ENCODE measurements around the gene ARHGAP24.

Gene ARHGAP24

DNA sequence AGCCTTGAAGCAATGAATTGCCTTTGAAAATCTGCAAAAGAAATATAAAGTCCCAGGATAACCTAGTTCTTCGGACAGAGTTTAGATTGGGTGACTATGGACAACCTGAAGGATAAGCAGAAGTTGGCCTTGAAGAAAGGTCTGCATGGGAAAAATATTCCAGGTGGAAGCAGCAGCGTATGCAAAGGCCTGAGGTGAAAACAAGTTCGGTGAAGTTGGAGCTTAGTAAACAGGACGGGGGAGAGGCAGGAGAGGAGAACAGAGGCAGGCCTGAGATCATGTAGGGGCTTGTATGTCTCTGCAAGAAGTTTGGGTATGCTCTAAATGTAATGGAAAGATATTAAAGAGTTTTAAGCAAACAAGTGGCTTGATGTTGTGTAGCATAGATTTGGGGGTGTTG is 176.0 kb downstream of the ARHGAP24 start:
- Histone ChIP-seq H4K20me1 (ENCODE audit: insufficient read depth, low read length) (no peaks in the 10 kb centered on the region), H3F3A (ENCODE audit: insufficient read depth, low read length) (no peaks in the 10 kb centered on the region), H3K27me3 (replicated peaks; ENCODE audit: insufficient read depth, low read length) (peaks cover 9% of the 10 kb centered on the region; the same call in 1 of the 2 replicates), H3K9me3 (replicated peaks; ENCODE audit: insufficient read depth, low read length) (no peaks in the 10 kb centered on the region), H3K4me1 (ENCODE audit: low read length) (no peaks in the 10 kb centered on the region), H3K9ac (ENCODE audit: low read length) (no peak overlapping the region), H3K36me3 (replicated peaks; ENCODE audit: insufficient read depth, low read length) (no peaks in the 10 kb centered on the region), H3K4me2 (ENCODE audit: low read depth, low read length) (no peak overlapping the region), H3K79me2 (ENCODE audit: low read length) (no peaks in the 10 kb centered on the region), H2AFZ (ENCODE audit: low read length) (no peak overlapping the region), H3K4me3 (ENCODE audit: low read length) (no peak overlapping the region), H3K9me2 (replicated peaks; ENCODE audit: insufficient read depth, low read length) (no peaks in the 10 kb centered on the region), H3K27ac (ENCODE audit: low read length) (no peak overlapping the region)
- DNase-seq = no peak
- TF ChIP-seq EZH2phosphoT487 (IDR thresholded peaks at IDR 0.05; ENCODE audit: low read length) (no peak), EZH2 (optimal IDR thresholded peaks at IDR 0.05; ENCODE audit: low read depth, low read length) (no peak)
- TF ChIP-seq, protein P1, sequence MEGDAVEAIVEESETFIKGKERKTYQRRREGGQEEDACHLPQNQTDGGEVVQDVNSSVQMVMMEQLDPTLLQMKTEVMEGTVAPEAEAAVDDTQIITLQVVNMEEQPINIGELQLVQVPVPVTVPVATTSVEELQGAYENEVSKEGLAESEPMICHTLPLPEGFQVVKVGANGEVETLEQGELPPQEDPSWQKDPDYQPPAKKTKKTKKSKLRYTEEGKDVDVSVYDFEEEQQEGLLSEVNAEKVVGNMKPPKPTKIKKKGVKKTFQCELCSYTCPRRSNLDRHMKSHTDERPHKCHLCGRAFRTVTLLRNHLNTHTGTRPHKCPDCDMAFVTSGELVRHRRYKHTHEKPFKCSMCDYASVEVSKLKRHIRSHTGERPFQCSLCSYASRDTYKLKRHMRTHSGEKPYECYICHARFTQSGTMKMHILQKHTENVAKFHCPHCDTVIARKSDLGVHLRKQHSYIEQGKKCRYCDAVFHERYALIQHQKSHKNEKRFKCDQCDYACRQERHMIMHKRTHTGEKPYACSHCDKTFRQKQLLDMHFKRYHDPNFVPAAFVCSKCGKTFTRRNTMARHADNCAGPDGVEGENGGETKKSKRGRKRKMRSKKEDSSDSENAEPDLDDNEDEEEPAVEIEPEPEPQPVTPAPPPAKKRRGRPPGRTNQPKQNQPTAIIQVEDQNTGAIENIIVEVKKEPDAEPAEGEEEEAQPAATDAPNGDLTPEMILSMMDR (IDR thresholded peaks at IDR 0.05; ENCODE audit: low read length) = no peak

DNA sequence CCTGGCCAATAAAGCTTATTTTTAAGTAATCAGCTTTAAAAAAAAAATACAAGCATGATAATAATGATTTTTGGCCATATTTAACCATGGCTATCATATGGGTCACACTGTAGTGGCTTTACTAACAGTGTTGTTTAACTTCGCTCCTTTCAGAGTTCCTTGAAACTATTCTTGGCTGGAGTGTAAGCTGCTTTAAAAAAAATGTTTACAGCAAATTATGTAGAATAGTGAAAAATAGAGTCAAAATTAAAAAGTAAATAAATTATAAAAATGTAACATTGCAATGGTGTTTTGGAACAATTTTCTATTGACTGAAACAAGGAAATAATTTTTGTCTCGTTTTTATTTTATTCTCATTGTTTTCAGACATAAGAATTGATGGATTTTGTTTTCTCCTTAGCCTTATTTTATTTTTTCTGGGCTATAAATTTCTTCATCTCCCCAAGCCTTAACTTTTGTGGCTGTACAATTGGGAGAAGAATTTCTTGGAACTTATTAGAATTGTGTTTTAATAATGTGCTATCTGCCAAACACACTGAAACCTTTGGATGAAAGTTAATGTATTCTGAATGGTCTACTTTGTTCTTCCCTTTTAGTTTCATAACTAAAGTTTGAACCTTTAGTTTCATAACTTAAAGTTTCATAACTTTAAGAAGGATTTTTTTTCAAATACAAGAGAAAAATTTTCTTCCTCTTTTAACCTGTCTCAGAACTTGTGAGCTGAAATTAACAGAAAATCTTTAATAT is 182.0 kb downstream of the ARHGAP24 start:
- Histone ChIP-seq H3F3A (ENCODE audit: insufficient read depth, low read length) (peaks cover 10% of the 10 kb centered on the region; the same call in 1 of the 2 replicates), H2AFZ (ENCODE audit: low read length) (no peak overlapping the region), H4K20me1 (ENCODE audit: insufficient read depth, low read length) (peaks cover 7% of the 10 kb centered on the region; the same call in 1 of the 2 replicates), H3K4me1 (ENCODE audit: low read length) (peaks cover 10% of the 10 kb centered on the region), H3K9me3 (replicated peaks; ENCODE audit: insufficient read depth, low read length) (no peaks in the 10 kb centered on the region), H3K27ac (ENCODE audit: low read length) (no peak overlapping the region), H3K79me2 (ENCODE audit: low read length) (no peaks in the 10 kb centered on the region), H3K9ac (ENCODE audit: low read length) (no peak overlapping the region), H3K36me3 (replicated peaks; ENCODE audit: insufficient read depth, low read length) (no peaks in the 10 kb centered on the region), H3K27me3 (replicated peaks; ENCODE audit: insufficient read depth, low read length) (peaks cover 47% of the 10 kb centered on the region), H3K4me2 (ENCODE audit: low read depth, low read length) (no peak overlapping the region), H3K4me3 (ENCODE audit: low read length) (no peak overlapping the region), H3K9me2 (replicated peaks; ENCODE audit: insufficient read depth, low read length) (no peaks in the 10 kb centered on the region)
- DNase-seq = peak; percentile 13
- no peak for TF ChIP-seq EZH2phosphoT487 (IDR thresholded peaks at IDR 0.05; ENCODE audit: low read length)
- TF ChIP-seq, protein P1 (IDR thresholded peaks at IDR 0.05; ENCODE audit: low read length) = no peak
- no peak for TF ChIP-seq EZH2 (optimal IDR thresholded peaks at IDR 0.05; ENCODE audit: low read depth, low read length)

DNA sequence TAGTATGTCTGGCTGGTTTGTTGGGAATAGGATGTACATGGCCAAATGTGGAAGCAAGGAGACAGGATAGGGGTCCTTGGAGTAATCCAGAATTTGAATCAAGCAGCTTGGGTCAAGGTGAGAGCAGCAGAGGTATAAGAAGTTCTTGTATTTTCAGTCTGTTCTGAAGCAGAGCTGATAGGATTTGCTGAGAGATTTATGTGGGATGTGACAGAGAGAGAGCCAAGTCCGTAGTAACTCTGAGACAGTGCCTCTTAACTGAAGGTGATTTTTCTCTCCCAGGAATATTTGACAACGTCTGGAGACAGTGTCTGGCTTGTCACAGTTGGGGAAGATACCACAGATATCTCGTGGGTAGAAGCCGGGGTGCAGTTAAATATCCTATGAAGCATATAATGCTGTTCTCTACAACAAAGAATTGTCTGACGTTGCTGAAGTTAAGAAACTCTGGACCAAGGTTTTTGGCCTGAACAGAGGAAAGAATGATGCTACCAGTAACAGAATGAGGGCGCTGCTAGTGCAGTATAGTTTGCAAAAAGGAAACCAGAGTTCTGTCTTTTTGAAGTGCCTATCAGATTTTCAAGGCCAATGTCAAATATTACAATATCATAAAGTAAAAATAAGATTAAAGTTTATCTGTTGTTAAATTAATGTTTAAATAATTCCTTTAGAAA is 184.0 kb downstream of the ARHGAP24 start:
- peaks cover 10% of the 10 kb centered on the region; the same call in 1 of the 2 replicates for H3F3A ChIP-seq (ENCODE audit: insufficient read depth, low read length)
- peaks cover 45% of the 10 kb centered on the region for H3K27me3 ChIP-seq (replicated peaks; ENCODE audit: insufficient read depth, low read length)
- no peak overlapping the region for H2AFZ ChIP-seq (ENCODE audit: low read length)
- H3K36me3 ChIP-seq (replicated peaks; ENCODE audit: insufficient read depth, low read length) = no peaks in the 10 kb centered on the region
- H3K4me2 ChIP-seq (ENCODE audit: low read depth, low read length) = no peak overlapping the region
- no peak for TF ChIP-seq EZH2phosphoT487 (IDR thresholded peaks at IDR 0.05; ENCODE audit: low read length)
- TF ChIP-seq, protein P1 (IDR thresholded peaks at IDR 0.05; ENCODE audit: low read length) = no peak
- no peak for TF ChIP-seq EZH2 (optimal IDR thresholded peaks at IDR 0.05; ENCODE audit: low read depth, low read length)
- no peak overlapping the region for H3K27ac ChIP-seq (ENCODE audit: low read length)
- no peak overlapping the region for H3K9ac ChIP-seq (ENCODE audit: low read length)
- H3K4me1 ChIP-seq (ENCODE audit: low read length) = peaks cover 10% of the 10 kb centered on the region
- DNase-seq = no peak
- H3K79me2 ChIP-seq (ENCODE audit: low read length) = no peaks in the 10 kb centered on the region
- H4K20me1 ChIP-seq (ENCODE audit: insufficient read depth, low read length) = peaks cover 7% of the 10 kb centered on the region; the same call in 1 of the 2 replicates
- H3K9me3 ChIP-seq (replicated peaks; ENCODE audit: insufficient read depth, low read length) = no peaks in the 10 kb centered on the region
- H3K9me2 ChIP-seq (replicated peaks; ENCODE audit: insufficient read depth, low read length) = no peaks in the 10 kb centered on the region
- no peak overlapping the region for H3K4me3 ChIP-seq (ENCODE audit: low read length)

All from MM.1S (cell line).